ENCODE results near the gene AOC1. TPM values are rescaled to one million over a fixed set of nuclear protein-coding genes. Genes with fewer than 3 reads are reported as not detected.

AOC1 gene
- total RNA-seq, 1 donor = not detected

- Histone ChIP-seq H3K4me2 (ENCODE audit: insufficient read depth, low read length) (no peak overlapping the region), H3K9me3 (ENCODE audit: low read depth, low read length) (no peaks in the 10 kb centered on the region), H4K20me1 (ENCODE audit: insufficient read depth, low read length) (no peaks in the 10 kb centered on the region), H3K36me3 (ENCODE audit: insufficient read depth, low read length) (no peaks in the 10 kb centered on the region), H3K27me3 (ENCODE audit: insufficient read depth, low read length) (no peaks in the 10 kb centered on the region), H3K27ac (ENCODE audit: low read depth, low read length) (no peak overlapping the region), H2AFZ (ENCODE audit: low read length) (no peak overlapping the region), H3K4me3 (ENCODE audit: insufficient read depth, low read length) (no peak overlapping the region), H3K4me1 (ENCODE audit: insufficient read depth, low read length) (no peaks in the 10 kb centered on the region), H3K79me2 (ENCODE audit: insufficient read depth, low read length) (no peaks in the 10 kb centered on the region)
- no peak for DNase-seq (ENCODE audit: insufficient read length, low spot score, missing footprints)
- TF ChIP-seq CTCF (IDR thresholded peaks at IDR 0.05; ENCODE audit: extremely low read depth, low read depth, low read length) = no peak
Observed at GRCh38 chr7:150848111-150848510, 4.2 kb upstream of the AOC1 start.

GRCh38 chr7:150848561-150849115, 3.7 kb upstream of the AOC1 start:
- Histone ChIP-seq H3K9me3 (ENCODE audit: low read depth, low read length) (no peaks in the 10 kb centered on the region), H3K27ac (ENCODE audit: low read depth, low read length) (no peak overlapping the region), H3K4me2 (ENCODE audit: insufficient read depth, low read length) (no peak overlapping the region), H3K36me3 (ENCODE audit: insufficient read depth, low read length) (no peaks in the 10 kb centered on the region), H2AFZ (ENCODE audit: low read length) (no peak overlapping the region), H3K79me2 (ENCODE audit: insufficient read depth, low read length) (no peaks in the 10 kb centered on the region), H3K4me1 (ENCODE audit: insufficient read depth, low read length) (no peaks in the 10 kb centered on the region), H4K20me1 (ENCODE audit: insufficient read depth, low read length) (no peaks in the 10 kb centered on the region), H3K27me3 (ENCODE audit: insufficient read depth, low read length) (no peaks in the 10 kb centered on the region), H3K4me3 (ENCODE audit: insufficient read depth, low read length) (no peak overlapping the region)
- no peak for TF ChIP-seq CTCF (IDR thresholded peaks at IDR 0.05; ENCODE audit: extremely low read depth, low read depth, low read length)
- DNase-seq (ENCODE audit: insufficient read length, low spot score, missing footprints) = no peak

GRCh38 chr7:150849204-150849775, 3.0 kb upstream of the AOC1 start:
- no peaks in the 10 kb centered on the region for H3K36me3 ChIP-seq (ENCODE audit: insufficient read depth, low read length)
- no peaks in the 10 kb centered on the region for H3K9me3 ChIP-seq (ENCODE audit: low read depth, low read length)
- H2AFZ ChIP-seq (ENCODE audit: low read length) = no peak overlapping the region
- TF ChIP-seq CTCF (IDR thresholded peaks at IDR 0.05; ENCODE audit: extremely low read depth, low read depth, low read length) = no peak
- no peaks in the 10 kb centered on the region for H3K79me2 ChIP-seq (ENCODE audit: insufficient read depth, low read length)
- no peak for DNase-seq (ENCODE audit: insufficient read length, low spot score, missing footprints)
- H4K20me1 ChIP-seq (ENCODE audit: insufficient read depth, low read length) = no peaks in the 10 kb centered on the region
- no peak overlapping the region for H3K4me3 ChIP-seq (ENCODE audit: insufficient read depth, low read length)
- no peaks in the 10 kb centered on the region for H3K27me3 ChIP-seq (ENCODE audit: insufficient read depth, low read length)
- H3K4me2 ChIP-seq (ENCODE audit: insufficient read depth, low read length) = no peak overlapping the region
- H3K4me1 ChIP-seq (ENCODE audit: insufficient read depth, low read length) = no peaks in the 10 kb centered on the region
- no peak overlapping the region for H3K27ac ChIP-seq (ENCODE audit: low read depth, low read length)

- TF ChIP-seq CTCF (IDR thresholded peaks at IDR 0.05; ENCODE audit: extremely low read depth, low read depth, low read length) = no peak
- Histone ChIP-seq H3K4me1 (ENCODE audit: insufficient read depth, low read length) (no peaks in the 10 kb centered on the region), H3K27me3 (ENCODE audit: insufficient read depth, low read length) (no peaks in the 10 kb centered on the region), H3K79me2 (ENCODE audit: insufficient read depth, low read length) (no peaks in the 10 kb centered on the region), H3K36me3 (ENCODE audit: insufficient read depth, low read length) (no peaks in the 10 kb centered on the region), H3K27ac (ENCODE audit: low read depth, low read length) (no peak overlapping the region), H4K20me1 (ENCODE audit: insufficient read depth, low read length) (no peaks in the 10 kb centered on the region), H3K4me3 (ENCODE audit: insufficient read depth, low read length) (no peak overlapping the region), H3K9me3 (ENCODE audit: low read depth, low read length) (no peaks in the 10 kb centered on the region), H3K4me2 (ENCODE audit: insufficient read depth, low read length) (no peak overlapping the region), H2AFZ (ENCODE audit: low read length) (no peak overlapping the region)
- DNase-seq (ENCODE audit: insufficient read length, low spot score, missing footprints) = no peak
Observed at GRCh38 chr7:150850273-150850672, 2.0 kb upstream of the AOC1 start.

All from osteoblast (primary cell).